ENCODE measurements around the gene LYL1. TPM values are rescaled to one million over a fixed set of nuclear protein-coding genes. Genes with fewer than 3 reads are reported as not detected.

Gene LYL1
- total RNA-seq, 1 experiment from 2014 or later = 0.63 TPM

- H3K4me2 ChIP-seq (ENCODE audit: insufficient read depth, insufficient read length, low read length) = no peak overlapping the region
- no peak overlapping the region for H3K18ac ChIP-seq (ENCODE audit: insufficient read length, low read depth, low read length)
- H3K23me2 ChIP-seq (ENCODE audit: insufficient read length, low read depth, low read length, poor library complexity, severe bottlenecking) = no peaks in the 10 kb centered on the region
- H2AK5ac ChIP-seq (ENCODE audit: insufficient read length, low read length) = no peak overlapping the region
- no peak overlapping the region for H4K91ac ChIP-seq (ENCODE audit: insufficient read length, low read depth, low read length)
- H2BK20ac ChIP-seq (ENCODE audit: low read depth, low read length, poor library complexity, severe bottlenecking) = no peak overlapping the region
- H3K4me1 ChIP-seq (ENCODE audit: insufficient read depth, low read length) = no peaks in the 10 kb centered on the region
- no peak overlapping the region for H3K4me3 Mint-ChIP-seq
- H4K5ac ChIP-seq (ENCODE audit: insufficient read length, low read depth, low read length) = no peak overlapping the region
- H3K4ac ChIP-seq (ENCODE audit: low read depth, low read length) = no peak overlapping the region
- 0 out of 7 replicates have a peak overlapping the region, but pooled peaks of 1 of the 3 experiments have one; percentile 31 for H3K27ac Mint-ChIP-seq
- H2BK5ac ChIP-seq (ENCODE audit: insufficient read length, low read length) = no peak overlapping the region
- H2AFZ ChIP-seq (ENCODE audit: low read length) = no peak overlapping the region
- no peaks in the 10 kb centered on the region for H3K9me3 ChIP-seq (ENCODE audit: control insufficient read depth, low read depth, low read length)
- H3K79me2 ChIP-seq (ENCODE audit: insufficient read depth, low read length) = no peaks in the 10 kb centered on the region
- no peak overlapping the region for H2BK120ac ChIP-seq (ENCODE audit: low read depth, low read length, poor library complexity, severe bottlenecking)
- H3K79me1 ChIP-seq (ENCODE audit: insufficient read depth, low read depth, low read length, poor library complexity, severe bottlenecking) = no peaks in the 10 kb centered on the region
- H3K9ac ChIP-seq (ENCODE audit: extremely low read depth, insufficient read length, low read length) = no peak overlapping the region
- WGBS (ENCODE audit: extremely low coverage, insufficient read length, low lambda C conversion rate) = no CpG with 5 or more reads among the region's 9 CpGs
- no peak overlapping the region for H3K27ac ChIP-seq (ENCODE audit: insufficient read length, low read depth, low read length)
- no peak overlapping the region for H4K8ac ChIP-seq (replicated peaks; ENCODE audit: insufficient read length, low read depth, low read length)
- H3K23ac ChIP-seq (ENCODE audit: insufficient read length, low read depth, low read length) = no peak overlapping the region
- peaks cover 0 to 1% (median 0%) of the 10 kb centered on the region in 3 experiments; a peak in 1 of 7 replicates for H3K36me3 Mint-ChIP-seq (ENCODE audit: insufficient read depth in 1 of 3, low read depth in 3 of 3)
- H3K9me3 Mint-ChIP-seq = no peaks in the 10 kb centered on the region
- H3K27me3 ChIP-seq (ENCODE audit: insufficient read depth, low read length) = no peaks in the 10 kb centered on the region; the same call in 1 of the 2 replicates
- H3K27me3 Mint-ChIP-seq (ENCODE audit: low read depth) = peaks cover 75% of the 10 kb centered on the region
- H2BK12ac ChIP-seq (ENCODE audit: insufficient read length, low read depth, low read length) = no peak overlapping the region
- H3T11ph ChIP-seq (ENCODE audit: low read length) = no peak overlapping the region
- H2BK15ac ChIP-seq (ENCODE audit: low read depth, low read length) = no peak overlapping the region
- H3K14ac ChIP-seq (ENCODE audit: insufficient read depth, low read length) = no peak overlapping the region
- H4K20me1 ChIP-seq (ENCODE audit: control insufficient read depth, insufficient read depth, insufficient read length) = no peaks in the 10 kb centered on the region
- no peak overlapping the region for H3K56ac ChIP-seq (ENCODE audit: insufficient read length, low read depth, low read length)
- DNase-seq = no peak
- H3K4me1 Mint-ChIP-seq = peaks cover 0 to 24% of the 10 kb centered on the region in 2 experiments; a peak in 2 of 4 replicates
- no peak for TF ChIP-seq CTCF (conservative IDR thresholded peaks at IDR 0.05)
These were observed 31.0 kb downstream of the LYL1 start for GRCh38 chr19:13071444-13072187.

All from H9 (cell line).